ENCODE results near the gene CALN1.

The CALN1 gene

GRCh38 chr7:72183835-72184234 is 228.3 kb downstream of the CALN1 start:
- DNase-seq (ENCODE audit: low spot score), result no peak

DNA sequence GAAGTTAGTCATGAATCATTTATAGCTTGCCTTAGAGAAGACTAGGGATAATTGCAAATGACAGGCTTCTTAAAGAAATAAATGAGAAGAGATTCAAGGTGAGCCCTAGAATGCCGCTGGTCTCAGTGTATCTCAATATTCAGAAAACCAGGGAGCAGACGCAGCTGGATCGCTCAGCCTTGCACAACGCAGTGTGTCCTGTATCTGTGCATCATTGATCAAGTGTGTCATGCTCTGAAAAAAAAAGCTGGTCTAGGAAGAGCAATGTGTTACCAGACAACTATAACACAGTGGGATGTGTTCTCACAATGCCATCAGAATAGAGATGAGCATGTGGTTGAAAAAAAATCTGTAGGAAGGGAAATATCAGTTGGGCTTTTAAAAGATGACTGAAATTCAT is 230.1 kb downstream of the CALN1 start:
- DNase-seq (ENCODE audit: low spot score), result no peak

DNA sequence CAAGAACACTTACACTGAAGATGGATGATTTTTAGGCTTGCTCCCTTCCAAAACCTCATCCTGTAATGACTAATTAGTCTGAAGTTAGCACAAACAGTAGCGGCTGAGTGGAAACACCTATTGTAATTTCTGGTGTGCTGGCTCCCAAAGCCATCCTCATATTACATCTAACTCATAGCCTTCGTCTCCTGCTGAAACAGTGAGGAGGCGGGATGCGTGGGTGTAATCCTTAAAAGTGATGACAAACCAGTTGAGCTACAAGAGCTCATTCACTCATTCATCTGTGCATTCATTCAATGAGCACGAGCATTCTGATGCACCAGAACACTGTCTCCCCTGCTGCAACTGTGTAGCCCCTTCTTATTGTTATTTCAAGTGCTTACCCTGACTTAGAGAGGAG is 235.3 kb downstream of the CALN1 start:
- no peak for DNase-seq (ENCODE audit: low spot score)

DNA sequence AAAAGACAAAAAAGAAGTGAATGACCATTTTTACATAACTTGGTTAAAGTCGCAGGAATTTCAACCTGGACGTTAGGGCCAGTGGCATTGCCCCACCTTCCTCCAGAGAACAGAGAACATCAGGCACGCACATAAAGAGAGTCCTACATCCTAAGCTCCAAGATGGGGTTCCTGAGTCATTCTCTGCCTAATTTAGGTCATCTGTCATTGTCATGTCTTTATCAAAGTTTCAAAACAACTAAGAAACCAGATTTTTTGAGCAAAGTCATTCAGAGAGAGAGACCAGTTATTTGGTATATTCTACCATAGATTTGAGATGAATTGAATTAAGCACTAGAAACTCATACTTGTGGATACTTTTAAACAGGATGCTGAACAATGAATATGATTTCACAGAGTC is 241.7 kb downstream of the CALN1 start:
- no peak for DNase-seq (ENCODE audit: low spot score)

- no peak for DNase-seq (ENCODE audit: low spot score)
These were observed 248.9 kb downstream of the CALN1 start for GRCh38 chr7:72163271-72163670.

GRCh38 chr7:72161534-72161933 is 250.6 kb downstream of the CALN1 start:
- DNase-seq (ENCODE audit: low spot score), result no peak

DNA sequence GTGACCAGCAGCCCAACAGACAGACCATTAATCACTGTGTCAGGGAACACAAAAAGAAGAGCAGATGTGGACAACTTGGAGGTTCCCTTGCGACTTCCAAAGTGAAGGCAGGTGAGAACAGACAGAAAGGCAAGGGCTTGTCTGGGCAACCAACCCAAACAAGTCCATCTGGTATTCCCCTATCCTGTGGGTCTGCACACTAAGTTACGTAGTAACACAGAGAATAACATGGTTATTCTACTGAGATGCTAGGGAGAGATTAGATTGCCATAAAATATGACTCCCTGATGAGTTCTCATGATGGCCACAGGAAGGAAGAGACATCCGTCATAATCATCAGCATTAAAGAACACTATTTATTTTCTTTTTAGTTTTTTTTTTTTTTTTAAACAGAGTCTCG is 252.2 kb downstream of the CALN1 start:
- DNase-seq (ENCODE audit: low spot score), result no peak

DNA sequence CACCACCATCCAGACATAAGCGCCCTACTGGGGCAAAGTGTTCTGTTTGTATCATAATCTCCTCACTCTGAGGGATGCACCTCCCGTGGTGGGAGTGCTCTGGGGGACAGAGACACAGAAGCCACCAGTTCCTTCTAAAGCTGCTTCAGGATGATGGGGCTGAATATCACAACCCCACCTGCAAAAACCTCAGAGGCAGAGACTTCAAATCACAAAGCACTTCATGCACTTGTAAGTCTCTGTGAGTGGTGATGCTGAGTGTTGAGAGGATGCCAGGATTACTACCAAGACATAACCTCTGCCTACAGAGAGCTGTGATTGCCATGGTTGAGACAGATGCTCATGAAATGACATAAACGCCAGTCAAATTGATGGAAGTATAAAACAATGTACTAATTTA is 255.5 kb downstream of the CALN1 start:
- no peak for DNase-seq (ENCODE audit: low spot score)

GRCh38 chr7:72153132-72153512 is 259.0 kb downstream of the CALN1 start:
- no peak for DNase-seq (ENCODE audit: low spot score)

- no peak for DNase-seq (ENCODE audit: low spot score)
These were observed 259.7 kb downstream of the CALN1 start for GRCh38 chr7:72152161-72153131.

- no peak for DNase-seq (ENCODE audit: low spot score)
These were observed 271.6 kb downstream of the CALN1 start for GRCh38 chr7:72140566-72140965.

DNA sequence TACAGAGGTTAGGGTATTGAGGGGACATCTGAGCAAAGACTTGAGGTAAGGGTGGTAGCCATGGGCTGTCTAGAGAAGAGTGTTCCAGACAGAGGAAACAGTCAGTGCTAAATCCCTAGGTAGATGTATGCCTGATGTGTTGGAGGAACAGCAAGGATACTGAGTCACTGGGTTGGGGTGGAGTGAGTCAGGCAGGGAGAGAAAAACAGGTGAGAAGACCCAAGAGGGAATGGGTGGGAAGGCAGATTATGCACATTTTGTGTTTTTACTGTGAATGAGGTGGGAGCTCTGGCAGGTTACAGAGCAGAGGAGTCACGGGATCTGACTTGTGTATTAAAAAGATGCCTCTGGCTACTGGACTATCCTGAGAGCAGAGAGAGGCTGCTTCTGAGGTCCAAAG is 285.0 kb downstream of the CALN1 start:
- DNase-seq (ENCODE audit: low spot score), result no peak

- DNase-seq (ENCODE audit: low spot score), result no peak
These were observed 288.2 kb downstream of the CALN1 start for GRCh38 chr7:72123913-72124312.

DNA sequence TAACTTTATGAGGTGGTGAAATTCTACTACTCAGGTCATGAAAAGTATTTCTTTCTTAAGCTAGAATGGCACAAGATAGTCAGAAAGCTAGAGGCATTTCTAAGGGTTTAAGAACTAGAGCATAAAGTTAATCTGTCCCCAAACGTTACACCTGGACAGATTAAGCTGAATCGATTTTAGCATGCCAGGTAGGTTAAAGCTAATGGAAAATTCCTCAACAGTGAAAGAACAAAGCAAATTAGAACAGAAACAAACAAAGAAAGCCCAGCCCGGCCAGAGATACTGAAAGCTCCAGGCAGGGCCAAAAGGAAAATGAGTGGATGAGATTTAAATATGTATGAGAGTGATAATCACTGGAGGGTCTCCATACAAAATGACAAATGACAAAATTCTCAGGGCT is 293.8 kb downstream of the CALN1 start:
- no peak for DNase-seq (ENCODE audit: low spot score)

GRCh38 chr7:72114129-72114528 is 298.0 kb downstream of the CALN1 start:
- DNase-seq (ENCODE audit: low spot score), result no peak

- no peak for DNase-seq (ENCODE audit: low spot score)
These were observed 299.1 kb downstream of the CALN1 start for GRCh38 chr7:72112992-72113391.

DNA sequence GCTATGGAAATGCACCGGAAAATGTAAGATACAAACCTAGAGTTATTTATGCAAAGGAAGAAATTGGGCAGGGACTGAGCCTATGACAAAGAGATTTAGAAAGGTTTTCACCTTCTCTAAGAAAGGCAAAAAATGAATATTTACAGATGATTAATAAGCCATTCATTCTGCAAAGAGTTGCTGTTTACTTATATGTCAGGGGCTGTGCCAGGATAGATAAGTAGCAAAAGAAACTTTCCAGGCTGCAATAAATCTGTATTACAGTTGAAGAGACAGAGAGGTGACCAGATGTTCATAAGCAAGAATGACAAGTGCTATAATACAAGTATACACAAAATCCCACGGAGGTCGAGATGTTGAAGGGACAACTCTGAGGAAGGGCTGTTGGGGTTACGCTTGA is 299.6 kb downstream of the CALN1 start:
- no peak for DNase-seq (ENCODE audit: low spot score)

GRCh38 chr7:72111086-72111485 is 301.1 kb downstream of the CALN1 start:
- DNase-seq (ENCODE audit: low spot score), result no peak

- DNase-seq (ENCODE audit: low spot score), result no peak
These were observed 302.6 kb downstream of the CALN1 start for GRCh38 chr7:72109566-72109965.

GRCh38 chr7:72106405-72106804 is 305.7 kb downstream of the CALN1 start:
- no peak for DNase-seq (ENCODE audit: low spot score)

GRCh38 chr7:72101444-72101843 is 310.7 kb downstream of the CALN1 start:
- DNase-seq (ENCODE audit: low spot score), result no peak

GRCh38 chr7:72099784-72100183 is 312.4 kb downstream of the CALN1 start:
- peak; percentile 63 for DNase-seq (ENCODE audit: low spot score)

DNA sequence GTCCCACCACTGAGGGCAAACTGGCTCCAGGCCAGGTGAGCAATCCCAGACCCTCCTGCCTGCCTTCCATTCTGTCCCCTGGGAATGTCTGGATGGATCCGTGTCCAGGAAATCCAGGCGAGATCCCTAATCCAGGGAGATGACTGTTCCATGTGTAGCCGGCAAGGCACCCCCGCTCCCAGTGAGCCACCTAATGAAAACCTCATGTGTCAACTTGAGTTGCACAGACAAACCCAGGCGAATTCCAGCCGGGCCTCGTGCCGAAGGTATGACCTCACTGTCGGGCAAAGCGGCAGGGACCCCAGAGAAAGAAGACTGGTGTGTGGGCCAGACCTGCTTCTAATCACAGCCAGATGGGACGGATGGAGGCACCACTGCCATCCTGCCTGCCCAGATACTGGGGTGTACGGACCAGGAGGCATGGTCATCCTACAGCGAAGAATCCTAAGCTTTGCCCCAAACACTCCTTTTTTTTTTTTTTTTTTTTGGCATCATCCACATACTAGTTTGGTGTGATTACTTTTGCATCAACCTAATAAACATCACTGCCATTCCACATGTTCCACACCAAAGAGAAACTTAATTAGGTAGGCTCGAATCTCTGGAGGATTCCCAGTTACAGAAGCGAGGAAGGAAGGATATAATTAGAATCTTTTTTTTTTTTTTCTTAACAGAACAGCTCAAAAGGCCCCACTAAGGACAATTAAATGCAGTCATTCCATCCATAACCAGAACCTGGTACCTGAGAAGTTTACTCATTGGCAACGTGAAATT is 313.1 kb downstream of the CALN1 start:
- DNase-seq (ENCODE audit: low spot score), result peak; percentile 78
